BLaER1 (cell line): Measurements from ENCODE around the gene CLIC3.

Experiments used
- H3K27ac ChIP-seq: shearing (Covaris generic); formaldehyde crosslinking; 2 replicates; pipeline ENCODE4 v1.8.1; 2022
- H3K27me3 ChIP-seq: shearing (Covaris generic); formaldehyde crosslinking; 2 replicates; pipeline ENCODE4 v1.8.1; 2022
- H3K36me3 ChIP-seq: shearing (Covaris generic); formaldehyde crosslinking; 2 replicates; pipeline ENCODE4 v1.8.1; 2022
- H3K4me1 ChIP-seq: shearing (Covaris generic); formaldehyde crosslinking; 2 replicates; pipeline ENCODE4 v1.8.1; 2022
- H3K4me2 ChIP-seq: shearing (Covaris generic); formaldehyde crosslinking; 2 replicates; pipeline ENCODE4 v1.8.1; 2022
- H3K4me3 ChIP-seq: shearing (Covaris generic); formaldehyde crosslinking; 2 replicates; pipeline ENCODE4 v1.8.1; 2022
- H3K9ac ChIP-seq: shearing (Covaris generic); formaldehyde crosslinking; 2 replicates; pipeline ENCODE4 v1.8.1; 2022
- H3K9me3 ChIP-seq: shearing (Covaris generic); formaldehyde crosslinking; 2 replicates; pipeline ENCODE4 v1.8.1; 2022
- H4K20me1 ChIP-seq: shearing (Covaris generic); formaldehyde crosslinking; 2 replicates; pipeline ENCODE4 v1.8.1; 2022
- Cebpa-rat ChIP-seq: shearing (Covaris generic); IDR thresholded peaks from 2 replicates; pipeline ENCODE4 v1.8.1; 2022

The CLIC3 gene

GRCh38 chr9:137018761-137019559 is 22.6 kb upstream of the CLIC3 start:
- H3K4me1 ChIP-seq: peaks cover 13% of the 10 kb centered on the region
- 0 out of 2 replicates have a peak, but pooled peaks cover 4% of the 10 kb centered on the region for H3K9me3 ChIP-seq
- peaks cover 80% of the 10 kb centered on the region for H3K36me3 ChIP-seq
- H3K27ac ChIP-seq: no peak overlapping the region
- H3K4me2 ChIP-seq: peak overlapping the region; percentile 32; the same call in 1 of the 2 replicates
- no peaks in the 10 kb centered on the region for H3K27me3 ChIP-seq
- TF ChIP-seq Cebpa-rat: no peak
- peaks cover 14% of the 10 kb centered on the region for H4K20me1 ChIP-seq
- H3K9ac ChIP-seq: no peak overlapping the region
- no peak overlapping the region for H3K4me3 ChIP-seq

DNA sequence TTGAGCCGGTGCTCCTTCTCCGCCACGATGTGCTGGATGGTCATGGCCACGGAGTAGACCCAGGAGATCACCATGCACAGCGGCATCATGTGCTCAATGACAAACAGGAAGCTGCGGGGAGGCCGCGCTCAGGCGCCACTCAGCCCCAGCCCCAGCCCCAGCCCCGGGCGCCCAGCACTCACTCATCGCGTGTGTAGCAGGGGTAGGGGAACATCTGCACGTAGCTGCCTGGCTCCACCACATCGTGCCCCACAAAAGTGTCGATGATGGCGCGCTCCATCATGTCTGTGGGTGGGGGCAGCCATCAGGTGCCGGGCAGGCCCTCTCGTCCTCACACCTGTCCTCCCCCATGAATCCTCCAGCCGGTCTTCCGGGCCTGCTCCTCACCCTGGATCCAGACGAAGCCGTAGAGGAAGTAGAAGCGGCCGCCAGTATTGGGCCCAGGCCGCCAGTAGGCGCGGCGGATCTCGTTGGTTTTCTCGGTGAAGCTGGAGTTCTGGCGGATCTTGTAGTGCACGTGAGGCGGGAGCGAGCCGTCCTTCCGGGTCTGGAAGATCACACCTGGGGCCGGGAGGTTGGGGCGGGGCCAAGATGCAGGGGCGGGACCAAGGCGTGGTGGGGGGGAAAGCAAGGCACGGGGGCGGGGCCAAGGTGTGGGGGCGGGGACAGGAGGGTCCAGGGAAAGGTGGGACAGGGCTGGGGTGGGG is 21.6 kb upstream of the CLIC3 start:
- H3K36me3 ChIP-seq: peaks cover 84% of the 10 kb centered on the region
- peaks cover 7% of the 10 kb centered on the region; the same call in 1 of the 2 replicates for H4K20me1 ChIP-seq

DNA sequence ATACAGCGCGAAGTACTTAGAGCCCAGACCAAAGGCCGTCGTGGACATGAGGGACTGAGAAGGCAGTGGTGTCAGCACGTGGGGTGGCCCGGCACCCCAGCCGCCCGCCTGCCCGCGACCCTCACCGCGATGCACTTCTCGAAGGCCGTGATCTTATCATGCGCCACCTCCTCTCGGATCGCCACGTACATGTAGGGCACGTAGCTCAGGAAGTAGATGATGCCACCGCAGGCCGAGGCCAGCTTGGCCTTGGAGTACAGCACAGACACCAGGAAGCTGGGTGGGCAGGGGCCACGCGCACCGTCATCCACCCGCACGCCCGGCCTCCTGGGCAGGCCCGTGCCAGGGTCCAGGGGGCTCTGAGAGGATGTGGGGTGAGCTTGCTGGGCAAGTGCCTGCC is 20.7 kb upstream of the CLIC3 start:
- 0 out of 2 replicates have a peak, but pooled peaks cover 4% of the 10 kb centered on the region for H3K9me3 ChIP-seq
- no peaks in the 10 kb centered on the region for H3K27me3 ChIP-seq
- peaks cover 7% of the 10 kb centered on the region; the same call in 1 of the 2 replicates for H4K20me1 ChIP-seq
- no peak overlapping the region for H3K4me2 ChIP-seq
- peaks cover 86% of the 10 kb centered on the region for H3K36me3 ChIP-seq
- H3K27ac ChIP-seq: no peak overlapping the region
- H3K4me3 ChIP-seq: no peak overlapping the region
- H3K9ac ChIP-seq: no peak overlapping the region
- H3K4me1 ChIP-seq: peaks cover 13% of the 10 kb centered on the region
- no peak for TF ChIP-seq Cebpa-rat

More for the DNA sequence above, 21.6 kb upstream of the CLIC3 start:
- no peak overlapping the region for H3K9ac ChIP-seq
- H3K4me3 ChIP-seq: no peak overlapping the region
- H3K4me1 ChIP-seq: peaks cover 13% of the 10 kb centered on the region
- 0 out of 2 replicates have a peak, but pooled peaks cover 4% of the 10 kb centered on the region for H3K9me3 ChIP-seq
- H3K27me3 ChIP-seq: no peaks in the 10 kb centered on the region
- no peak for TF ChIP-seq Cebpa-rat
- no peak overlapping the region for H3K4me2 ChIP-seq
- H3K27ac ChIP-seq: no peak overlapping the region

- Histone ChIP-seq H4K20me1 (peaks cover 4% of the 10 kb centered on the region; the same call in 1 of the 2 replicates), H3K36me3 (peaks cover 86% of the 10 kb centered on the region), H3K9me3 (0 out of 2 replicates have a peak, but pooled peaks cover 4% of the 10 kb centered on the region), H3K4me1 (peaks cover 13% of the 10 kb centered on the region), H3K4me3 (no peak overlapping the region), H3K27ac (no peak overlapping the region), H3K9ac (no peak overlapping the region), H3K27me3 (no peaks in the 10 kb centered on the region), H3K4me2 (no peak overlapping the region)
- TF ChIP-seq Cebpa-rat: no peak
Observed at GRCh38 chr9:137016436-137016835, 20.1 kb upstream of the CLIC3 start.

DNA sequence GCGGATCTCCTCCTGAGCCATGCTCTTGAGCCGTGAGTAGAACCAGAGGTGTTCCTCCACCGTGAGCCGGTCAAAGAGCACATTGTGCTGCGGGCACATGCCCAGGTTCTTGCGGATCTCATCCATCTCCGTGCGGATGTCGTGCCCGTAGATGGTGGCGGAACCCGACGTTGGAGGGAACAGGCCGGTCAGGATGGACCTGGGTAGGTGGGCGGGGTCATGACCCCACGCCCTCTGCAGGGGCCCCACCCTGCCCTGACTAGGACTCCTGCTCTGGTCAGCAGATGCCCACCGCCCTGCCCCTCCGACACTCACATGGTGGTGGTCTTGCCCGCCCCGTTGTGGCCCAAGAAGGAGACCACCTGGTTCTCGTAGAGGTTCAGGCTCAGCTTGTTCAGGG is 19.6 kb upstream of the CLIC3 start:
- no peaks in the 10 kb centered on the region for H4K20me1 ChIP-seq
- no peak overlapping the region for H3K9ac ChIP-seq
- 0 out of 2 replicates have a peak, but pooled peaks cover 4% of the 10 kb centered on the region for H3K9me3 ChIP-seq
- H3K27ac ChIP-seq: no peak overlapping the region
- H3K4me2 ChIP-seq: no peak overlapping the region
- H3K36me3 ChIP-seq: peaks cover 82% of the 10 kb centered on the region
- TF ChIP-seq Cebpa-rat: no peak
- no peaks in the 10 kb centered on the region for H3K27me3 ChIP-seq
- H3K4me3 ChIP-seq: no peak overlapping the region
- H3K4me1 ChIP-seq: peaks cover 13% of the 10 kb centered on the region

- TF ChIP-seq Cebpa-rat: no peak
- H3K36me3 ChIP-seq: peaks cover 77% of the 10 kb centered on the region
- H4K20me1 ChIP-seq: no peaks in the 10 kb centered on the region
- H3K4me2 ChIP-seq: no peak overlapping the region
- no peak overlapping the region for H3K4me3 ChIP-seq
- peaks cover 13% of the 10 kb centered on the region for H3K4me1 ChIP-seq
- no peak overlapping the region for H3K27ac ChIP-seq
- no peaks in the 10 kb centered on the region for H3K27me3 ChIP-seq
- 0 out of 2 replicates have a peak, but pooled peaks cover 4% of the 10 kb centered on the region for H3K9me3 ChIP-seq
- H3K9ac ChIP-seq: no peak overlapping the region
Observed at GRCh38 chr9:137015540-137015930, 19.2 kb upstream of the CLIC3 start.

DNA sequence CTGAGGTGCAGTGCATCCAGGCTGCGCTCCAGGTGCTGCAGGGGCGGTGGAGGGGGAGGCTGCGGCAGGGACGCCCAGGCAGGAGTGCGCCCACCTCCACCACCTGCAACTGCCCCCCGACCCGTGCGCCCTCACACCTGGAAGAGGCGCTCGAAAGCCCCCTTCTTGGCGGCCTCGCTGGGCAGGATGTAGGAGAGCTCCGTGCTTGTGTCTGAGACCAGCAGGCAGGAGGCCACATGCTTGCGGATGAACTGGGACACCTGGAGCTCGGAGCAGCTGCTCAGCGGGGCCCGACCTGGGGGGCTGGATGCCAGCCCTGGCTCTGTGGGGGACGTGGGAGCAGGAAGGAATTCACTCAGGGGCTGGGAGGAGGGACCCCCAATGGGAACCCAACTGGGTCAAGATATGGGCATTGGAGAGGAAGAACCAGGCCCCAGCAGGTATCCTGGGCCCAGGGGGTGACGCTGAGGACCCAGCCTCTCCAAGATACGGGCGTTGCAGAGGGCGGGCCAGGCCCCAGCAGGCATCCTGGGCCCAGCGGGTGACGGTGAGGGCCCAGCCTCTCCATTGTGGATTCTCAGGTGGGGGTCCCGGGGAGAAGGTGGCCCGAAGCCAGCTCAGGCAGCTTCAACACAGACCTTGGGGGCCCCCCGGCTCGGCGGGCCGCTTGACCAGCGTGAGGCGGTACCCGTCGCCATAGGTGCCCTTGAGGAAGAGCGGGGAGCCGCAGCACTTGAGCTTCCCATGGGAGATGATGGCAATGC is 18.6 kb upstream of the CLIC3 start:
- peaks cover 12% of the 10 kb centered on the region for H3K4me1 ChIP-seq
- H3K27me3 ChIP-seq: no peaks in the 10 kb centered on the region
- no peak overlapping the region for H3K4me3 ChIP-seq
- H3K4me2 ChIP-seq: no peak overlapping the region
- no peak for TF ChIP-seq Cebpa-rat
- no peak overlapping the region for H3K27ac ChIP-seq
- peaks cover 74% of the 10 kb centered on the region for H3K36me3 ChIP-seq
- no peaks in the 10 kb centered on the region for H4K20me1 ChIP-seq
- no peak overlapping the region for H3K9ac ChIP-seq
- H3K9me3 ChIP-seq: 0 out of 2 replicates have a peak, but pooled peaks cover 4% of the 10 kb centered on the region

GRCh38 chr9:137014166-137014565 is 17.8 kb upstream of the CLIC3 start:
- Histone ChIP-seq H3K4me3 (no peak overlapping the region), H3K27ac (no peak overlapping the region), H3K36me3 (peaks cover 74% of the 10 kb centered on the region), H3K4me1 (peaks cover 4% of the 10 kb centered on the region; the same call in 1 of the 2 replicates), H3K27me3 (no peaks in the 10 kb centered on the region), H3K9me3 (0 out of 2 replicates have a peak, but pooled peaks cover 4% of the 10 kb centered on the region), H4K20me1 (no peaks in the 10 kb centered on the region), H3K4me2 (no peak overlapping the region), H3K9ac (no peak overlapping the region)
- TF ChIP-seq Cebpa-rat: no peak

DNA sequence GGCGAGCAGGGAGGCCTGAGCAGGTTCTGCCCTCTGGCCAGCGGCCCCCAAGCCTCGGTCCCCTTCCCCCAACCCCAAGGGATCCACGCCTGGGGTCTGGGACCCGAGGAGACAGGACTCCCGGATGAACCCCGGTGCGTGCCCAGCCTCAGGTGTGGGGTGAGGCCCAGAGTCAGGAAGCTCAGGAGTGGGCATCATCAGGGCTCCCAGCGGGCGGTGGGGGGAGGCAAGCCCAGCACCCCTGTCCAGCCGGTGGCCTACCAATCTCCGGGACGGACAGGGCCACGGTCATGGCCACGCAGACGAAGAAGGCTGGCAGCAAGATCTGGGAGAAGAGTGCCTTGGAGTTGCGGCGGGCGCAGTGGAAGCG is 17.2 kb upstream of the CLIC3 start:
- H3K9ac ChIP-seq: no peak overlapping the region
- no peak for TF ChIP-seq Cebpa-rat
- no peaks in the 10 kb centered on the region for H4K20me1 ChIP-seq
- H3K27me3 ChIP-seq: no peaks in the 10 kb centered on the region
- peaks cover 68% of the 10 kb centered on the region for H3K36me3 ChIP-seq
- H3K27ac ChIP-seq: no peak overlapping the region
- H3K4me2 ChIP-seq: no peak overlapping the region
- no peaks in the 10 kb centered on the region for H3K4me1 ChIP-seq
- H3K9me3 ChIP-seq: 0 out of 2 replicates have a peak, but pooled peaks cover 4% of the 10 kb centered on the region
- H3K4me3 ChIP-seq: no peak overlapping the region
